HG03439 (cell line): ENCODE measurements around the gene SMAP1.
A peak's percentile ranks its signal among the peaks of the same experiment; 100 is the strongest.

ENCODE experiments used
- ATAC-seq: cut with Tn5 transposase; IDR thresholded peaks from one replicate; pipeline ENCODE4 v1.9.1; 2021; ENCODE audit warnings: mild to moderate bottlenecking, moderate library complexity; ENCODE audit not compliant: unreplicated experiment

Gene SMAP1

GRCh38 chr6:70680396-70680795 lies 12.7 kb downstream of the SMAP1 start:
- no peak for ATAC-seq

GRCh38 chr6:70684794-70685493 lies 17.3 kb downstream of the SMAP1 start:
- ATAC-seq, result no peak

DNA sequence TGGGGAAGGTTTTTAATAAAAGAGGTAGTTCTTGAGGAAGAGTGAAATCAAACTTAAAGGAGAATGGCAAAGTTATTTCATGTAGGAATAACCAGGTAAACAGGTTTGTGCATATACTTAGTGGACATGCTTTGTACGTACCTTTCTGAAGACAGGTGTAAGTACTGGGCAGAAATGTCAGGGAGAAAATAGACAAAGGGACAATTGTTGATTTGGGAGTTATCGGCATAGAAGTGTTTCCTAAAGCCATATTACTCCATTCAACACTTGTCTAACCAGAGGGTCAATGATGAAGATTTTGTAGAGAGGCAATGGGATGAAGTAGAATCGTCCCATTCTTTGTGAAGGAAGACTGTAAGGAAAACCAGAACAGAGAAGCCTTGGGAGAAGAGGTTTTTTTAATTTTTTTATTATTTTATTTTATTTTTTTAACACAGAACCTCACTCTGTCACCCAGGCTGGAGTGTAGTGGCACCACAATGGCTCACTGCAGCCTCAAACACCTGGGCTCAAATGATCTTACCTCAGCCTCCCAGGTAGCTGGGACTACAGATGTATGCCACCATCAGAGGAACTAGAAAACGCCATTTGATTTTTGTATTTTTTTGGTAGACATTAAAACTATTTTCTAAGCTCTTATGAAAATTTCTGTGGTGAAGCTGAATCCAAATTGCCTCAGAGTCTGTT lies 18.0 kb downstream of the SMAP1 start:
- ATAC-seq, result no peak

- no peak for ATAC-seq
These were observed 19.0 kb downstream of the SMAP1 start for GRCh38 chr6:70686548-70687133.

DNA sequence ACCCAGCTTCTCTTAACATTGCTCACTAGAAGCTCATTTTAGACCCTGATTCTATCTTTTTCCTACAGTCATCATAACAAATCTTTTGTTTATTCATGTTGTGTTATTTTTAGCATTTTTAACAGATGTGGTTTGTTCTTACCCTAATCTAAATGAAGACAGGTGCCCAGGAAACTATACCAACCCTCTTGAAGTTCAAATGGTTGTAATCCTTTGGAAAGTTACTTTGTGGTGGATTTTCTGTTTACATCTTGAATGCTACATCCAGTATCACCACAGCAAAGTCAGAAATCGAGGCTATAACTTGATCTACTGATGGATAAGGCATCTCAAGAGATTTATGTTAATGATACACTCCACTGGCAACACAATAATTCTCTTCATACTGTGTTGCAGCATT lies 26.2 kb downstream of the SMAP1 start:
- no peak for ATAC-seq

DNA sequence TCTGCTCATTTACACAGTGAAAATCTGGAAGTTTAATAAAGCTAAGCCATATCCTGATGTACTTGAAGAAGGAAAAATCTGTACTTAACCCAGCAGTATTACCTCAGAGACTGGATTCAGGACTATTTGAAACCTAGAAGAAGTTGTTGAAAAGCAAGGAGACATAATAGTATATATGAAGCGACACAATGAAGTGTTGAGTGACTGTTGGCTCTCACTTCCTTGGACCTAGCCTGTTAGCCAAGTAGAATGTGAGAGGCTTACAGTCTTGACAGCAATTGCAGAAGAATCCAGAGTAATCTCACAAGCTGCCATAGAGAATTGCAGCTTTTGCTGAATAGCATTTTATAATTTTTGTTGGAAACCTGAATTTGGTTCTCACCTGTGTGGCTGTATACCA lies 26.7 kb downstream of the SMAP1 start:
- no peak for ATAC-seq

DNA sequence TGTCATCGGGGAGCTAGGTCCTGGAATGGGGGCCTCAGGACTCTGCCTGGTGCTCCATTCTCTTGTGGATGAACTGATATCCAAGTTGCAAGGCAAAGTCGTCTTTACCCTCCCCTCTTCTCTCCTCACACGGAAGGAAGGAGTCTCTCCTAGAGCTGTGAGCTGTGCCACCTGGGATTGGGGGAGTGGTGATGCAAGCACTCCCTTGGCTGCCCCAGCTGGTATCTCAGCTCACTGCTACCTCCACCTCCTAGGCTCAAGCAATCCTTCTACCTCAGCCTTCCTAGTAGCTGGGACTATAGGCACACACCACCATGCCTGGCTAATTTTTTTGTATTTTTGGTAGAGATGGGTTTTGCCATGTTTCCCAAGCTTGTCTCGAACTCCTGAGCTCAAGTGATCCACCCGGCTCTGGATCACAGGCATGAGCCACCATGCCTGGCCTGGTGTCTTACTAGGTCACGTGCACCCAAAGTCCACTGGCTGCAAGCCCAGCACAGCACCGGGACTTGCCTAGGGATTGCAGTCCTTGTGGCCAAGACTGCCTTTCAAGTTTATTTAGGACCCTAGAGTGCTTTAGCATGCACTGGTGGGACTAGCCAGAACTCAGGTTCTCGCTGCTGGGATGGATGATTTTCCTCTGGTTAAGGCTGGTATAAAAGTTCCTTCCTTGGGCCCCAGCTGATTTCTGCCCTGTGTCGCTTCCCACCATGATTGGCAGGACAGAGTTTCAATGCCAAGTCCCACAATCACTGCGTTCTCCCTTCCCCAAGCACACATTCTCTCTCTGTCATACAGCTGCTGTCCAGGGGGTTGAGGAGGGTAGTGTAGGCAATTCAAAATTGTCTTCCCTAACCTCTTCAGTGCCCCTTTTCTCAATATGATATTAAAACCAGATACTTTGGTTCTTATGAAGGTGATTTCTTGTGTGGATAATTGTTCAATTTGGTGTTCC lies 33.5 kb downstream of the SMAP1 start:
- ATAC-seq, result no peak

DNA sequence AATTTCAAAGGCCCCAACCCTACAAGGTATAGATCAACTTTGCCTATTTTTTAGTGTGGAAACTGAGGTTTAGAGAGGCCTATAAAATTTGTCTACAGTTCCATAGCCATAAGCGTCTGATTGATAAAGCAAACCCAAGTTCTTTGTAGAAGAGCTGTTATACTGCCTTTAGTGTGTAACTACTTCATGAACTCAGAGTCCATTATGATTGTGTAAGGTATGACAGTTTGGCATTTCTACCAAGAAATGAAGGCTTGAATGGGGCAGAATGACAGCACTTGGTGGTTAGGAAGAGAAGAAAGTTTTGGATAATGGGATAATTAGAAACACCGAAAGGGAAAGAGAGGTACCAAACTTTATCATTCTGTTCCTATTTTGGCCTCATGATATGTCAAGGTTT lies 38.1 kb downstream of the SMAP1 start:
- ATAC-seq, result no peak

GRCh38 chr6:70706491-70707123 lies 38.9 kb downstream of the SMAP1 start:
- ATAC-seq, result no peak

DNA sequence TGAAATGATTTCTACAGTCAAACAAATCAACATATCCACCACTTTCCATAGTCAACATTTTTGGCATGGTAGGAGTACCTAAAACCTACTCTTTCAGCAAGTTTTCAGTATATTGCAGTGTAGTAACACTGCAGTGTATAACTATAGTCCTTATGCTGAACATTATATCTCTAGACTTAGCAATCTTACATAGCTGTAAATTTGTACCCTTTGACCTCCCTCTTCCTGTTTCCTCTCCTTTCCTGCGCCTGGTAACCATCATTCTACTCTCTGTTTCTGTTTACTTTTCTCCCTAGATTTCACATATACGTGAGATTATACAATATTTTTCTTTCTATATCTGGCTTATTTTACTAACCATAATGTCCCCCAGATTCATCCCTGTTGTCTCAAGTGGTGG lies 40.2 kb downstream of the SMAP1 start:
- no peak for ATAC-seq

- ATAC-seq, result peak; percentile 46
These were observed 40.8 kb downstream of the SMAP1 start for GRCh38 chr6:70708448-70708847.

DNA sequence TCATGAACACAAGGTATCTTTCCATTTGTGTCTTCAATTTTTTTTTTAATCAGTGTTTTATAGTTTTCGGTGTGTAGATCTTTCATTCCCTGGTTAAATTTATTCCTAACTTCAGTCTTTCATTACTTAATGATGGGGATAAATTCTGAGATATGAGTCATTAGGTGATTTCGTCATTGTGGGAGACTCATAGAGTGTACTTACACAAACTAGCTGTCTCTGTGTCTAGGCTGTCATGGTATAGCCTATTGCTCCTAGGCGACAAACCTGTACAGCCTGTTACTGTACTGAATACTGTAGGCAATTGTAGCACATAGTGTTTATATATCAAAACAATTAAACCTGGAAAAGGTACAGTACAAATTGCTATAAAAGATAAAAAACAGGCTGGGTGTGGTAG lies 42.1 kb downstream of the SMAP1 start:
- ATAC-seq, result no peak

DNA sequence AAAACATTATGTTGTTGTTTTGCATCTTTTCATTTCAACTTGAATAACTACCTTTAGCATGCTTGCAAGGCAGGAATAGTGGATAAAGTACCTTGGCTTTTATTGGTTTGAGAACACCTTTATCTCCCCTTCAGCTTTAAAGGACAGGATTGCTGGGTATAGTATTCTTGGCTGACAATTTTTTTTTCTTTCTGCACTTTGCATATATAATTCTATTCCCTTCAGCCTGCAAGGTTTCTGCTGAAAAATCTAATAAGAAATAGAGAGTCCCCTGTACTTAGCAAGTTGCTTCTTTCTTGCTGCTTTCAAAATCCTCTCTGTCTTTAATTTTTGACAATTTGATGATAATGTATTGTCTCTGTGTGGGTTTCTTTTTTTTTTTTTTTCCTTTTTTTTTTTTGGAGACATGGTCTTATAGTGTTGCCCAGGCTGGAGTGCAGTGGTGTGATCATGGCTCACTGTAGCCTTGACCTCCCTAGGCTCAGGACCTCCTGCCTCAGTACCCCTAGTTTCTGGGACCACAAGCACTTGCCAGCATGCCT lies 47.1 kb downstream of the SMAP1 start:
- ATAC-seq, result no peak

GRCh38 chr6:70717038-70717801 lies 49.5 kb downstream of the SMAP1 start:
- ATAC-seq, result peak; percentile 40

DNA sequence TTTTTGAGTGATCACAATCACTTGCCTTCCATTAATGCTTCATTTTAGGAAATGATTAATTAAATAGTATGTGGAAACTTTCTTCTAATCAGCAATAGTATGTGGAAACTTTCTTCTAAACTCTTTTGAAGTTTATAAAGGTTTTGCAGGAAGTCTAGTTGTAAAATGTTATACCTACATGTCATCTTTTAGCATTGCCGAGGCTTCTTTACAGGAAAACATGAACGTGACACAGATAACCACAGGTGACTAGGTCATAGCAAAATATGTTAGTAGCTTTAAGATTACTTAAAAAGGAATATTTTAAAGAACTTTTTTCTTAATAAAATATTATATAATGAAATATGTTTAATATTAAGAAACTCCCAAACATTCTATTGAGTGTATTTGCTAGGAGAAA lies 56.8 kb downstream of the SMAP1 start:
- no peak for ATAC-seq

DNA sequence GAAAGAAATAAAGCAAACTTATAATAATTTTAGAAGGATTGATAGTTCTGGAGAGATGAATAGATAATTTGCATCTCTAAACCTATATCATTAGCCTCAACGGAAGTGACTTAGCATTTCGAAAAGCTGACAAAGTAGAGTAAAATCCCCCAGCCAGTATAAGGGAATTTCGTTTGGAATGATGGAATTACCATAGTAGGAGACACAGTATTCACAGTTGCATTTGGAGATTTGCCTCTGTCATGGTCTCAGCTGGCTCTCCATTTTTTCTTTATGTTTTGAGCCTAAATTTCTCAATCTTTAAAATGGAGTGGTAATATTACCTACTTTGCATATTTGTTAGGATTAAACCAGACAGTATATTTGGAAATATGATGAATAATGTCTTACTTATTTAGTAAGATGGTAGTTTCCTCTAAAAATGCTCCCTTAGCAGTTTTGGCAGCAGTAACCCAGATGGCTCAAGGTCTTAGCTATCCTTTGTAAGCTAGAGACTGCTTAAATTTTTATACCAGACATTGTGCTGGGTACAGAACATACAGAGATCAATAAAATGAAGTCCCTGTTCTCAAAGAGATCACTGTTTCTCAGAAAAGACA lies 58.2 kb downstream of the SMAP1 start:
- ATAC-seq, result no peak

DNA sequence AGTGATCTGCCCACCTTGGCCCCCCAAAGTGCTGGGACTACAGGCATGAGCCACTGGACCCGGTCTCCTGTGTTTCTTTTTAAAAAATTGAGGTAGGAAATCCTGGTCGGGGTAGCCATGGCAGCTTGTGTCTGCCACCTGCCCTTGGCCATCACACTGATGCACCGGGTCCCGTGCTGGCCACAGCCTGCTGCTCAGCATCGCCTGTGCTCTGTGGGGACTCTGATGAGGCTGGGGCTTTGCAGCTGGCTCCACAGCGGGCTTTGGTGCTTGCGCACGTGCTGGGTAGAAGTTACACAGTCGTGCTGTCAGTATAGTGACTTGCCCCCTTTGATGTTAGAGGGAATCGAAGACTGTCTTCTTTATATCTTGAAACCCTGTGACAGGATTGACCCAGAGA lies 66.7 kb downstream of the SMAP1 start:
- no peak for ATAC-seq

- ATAC-seq, result no peak
These were observed 67.3 kb downstream of the SMAP1 start for GRCh38 chr6:70734979-70735378.

- ATAC-seq, result no peak
These were observed 67.8 kb downstream of the SMAP1 start for GRCh38 chr6:70735513-70735912.
